HFFc6 (cell line): ENCODE data around the gene SHFL. TPM values are rescaled to one million over a fixed set of nuclear protein-coding genes. Genes with fewer than 3 reads are reported as not detected.

ENCODE experiments used
- DNase-seq: peaks from one replicate; pipeline ENCODE4 v3.0.0-alpha.2; 2018
- H3K27ac Mint-ChIP-seq: 2 replicates; pipeline ENCODE4 v1.8.0; 2020; ENCODE audit warnings: mild to moderate bottlenecking, mixed read lengths
- H3K27me3 Mint-ChIP-seq: 2 replicates; pipeline ENCODE4 v1.8.0; 2021; ENCODE audit warnings: mild to moderate bottlenecking, moderate library complexity, mixed read lengths; ENCODE audit not compliant: insufficient read depth
- H3K36me3 Mint-ChIP-seq: 2 replicates; pipeline ENCODE4 v1.8.0; 2021; ENCODE audit warnings: low read depth, mixed read lengths
- H3K4me1 Mint-ChIP-seq: 2 replicates; pipeline ENCODE4 v1.8.0; 2020; ENCODE audit warnings: low read depth, mixed read lengths
- H3K4me3 Mint-ChIP-seq: 2 replicates; pipeline ENCODE4 v1.8.0; 2020; ENCODE audit warnings: mild to moderate bottlenecking, moderate library complexity, mixed read lengths
- H3K9me3 Mint-ChIP-seq: 2 replicates; pipeline ENCODE4 v1.8.0; 2020; ENCODE audit warnings: mild to moderate bottlenecking, mixed read lengths
- CTCF ChIP-seq: fragments of 200-600 bp; sonication (generic); IDR thresholded peaks from 2 replicates; pipeline ENCODE4 v1.5.0; 2021; ENCODE audit warnings: antibody characterized with exemption, mild to moderate bottlenecking
- total RNA-seq, 6 experiments: library from RNA; stranded (reverse); fragmentation: NEBNext Ultra II Directional; extraction: Animal tissue kit (Norgen Biotek cat#: 25700); gene quantifications; 2 replicates in 1 of 6; 3 replicates in 5 of 6; pipeline ENCODE4 v1.2.3, GENCODE V29; 2021

The SHFL gene
- total RNA-seq, 6 experiments from 2014 or later = 16.9 to 26.2 (median 21.1) TPM

DNA sequence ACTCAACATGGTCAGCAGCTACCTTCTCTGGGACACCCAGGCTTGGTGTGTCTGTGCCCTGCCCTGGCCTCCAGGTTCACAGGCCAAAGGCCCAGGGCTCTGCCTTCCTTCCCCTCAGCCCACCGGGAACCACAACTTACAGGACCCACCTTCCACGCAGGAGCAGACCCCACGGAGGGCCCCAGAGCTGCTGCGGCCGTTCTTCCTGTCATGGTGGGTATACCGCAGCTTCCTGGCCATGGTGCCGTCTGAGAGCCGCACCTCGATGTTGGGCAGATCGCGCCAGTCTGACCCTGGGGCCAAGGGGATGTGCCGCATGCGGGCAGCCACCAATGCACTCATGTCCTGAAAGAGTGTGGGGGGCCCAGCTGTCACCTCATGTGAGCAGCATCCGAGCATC, 50.8 kb downstream of the SHFL start:
- H3K36me3 Mint-ChIP-seq = peaks cover 13% of the 10 kb centered on the region

DNA sequence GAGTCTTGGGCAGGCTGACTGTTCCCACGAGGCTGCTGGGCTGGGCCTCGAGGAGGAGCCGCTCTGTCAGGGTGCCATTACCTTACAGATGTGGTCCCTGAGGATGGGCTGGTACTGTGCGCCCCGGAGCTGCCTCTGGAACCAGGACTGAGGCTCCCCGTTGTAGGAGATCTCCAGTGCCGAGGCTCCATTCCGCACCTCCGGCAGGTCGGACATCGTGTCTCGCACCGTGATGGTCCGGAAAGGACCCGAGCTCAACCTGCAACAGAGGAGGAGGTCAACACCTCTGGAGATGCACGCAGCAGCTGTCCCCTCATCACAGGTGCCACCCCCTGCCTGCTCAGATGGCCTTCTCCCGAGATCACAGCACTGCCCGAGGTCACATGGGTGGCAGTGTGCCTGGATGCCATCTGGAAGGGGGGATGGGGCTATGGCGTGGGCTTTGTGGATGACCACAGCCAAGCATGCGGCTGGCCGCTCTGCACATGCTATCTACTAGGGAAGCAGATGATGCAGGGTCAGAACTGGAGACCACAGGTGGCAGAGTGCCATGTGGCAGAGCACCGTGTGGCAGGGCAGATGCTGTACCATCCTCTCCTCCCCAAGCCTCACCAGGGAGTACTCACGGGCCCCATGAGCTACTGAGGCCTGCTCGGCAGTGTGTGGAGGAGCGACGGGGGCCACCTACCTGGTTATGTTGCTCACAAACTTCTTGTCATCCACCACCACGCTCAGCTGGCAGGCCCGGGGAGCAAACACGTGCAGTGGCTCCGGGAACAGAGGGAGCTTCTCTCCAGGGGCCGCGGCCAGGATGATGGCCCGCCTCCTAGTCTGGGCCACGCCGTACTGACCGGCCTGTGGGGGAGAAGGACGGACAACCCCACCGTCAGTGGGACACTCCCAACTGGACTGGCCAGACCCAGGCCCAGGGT, 51.9 kb downstream of the SHFL start:
- DNase-seq = no peak
- no peak overlapping the region for H3K4me3 Mint-ChIP-seq
- no peaks in the 10 kb centered on the region for H3K9me3 Mint-ChIP-seq
- TF ChIP-seq CTCF = no peak
- H3K27me3 Mint-ChIP-seq = no peaks in the 10 kb centered on the region
- H3K36me3 Mint-ChIP-seq = peaks cover 10% of the 10 kb centered on the region
- peaks cover 1% of the 10 kb centered on the region for H3K4me1 Mint-ChIP-seq
- no peak overlapping the region for H3K27ac Mint-ChIP-seq

More for the DNA sequence above, 50.8 kb downstream of the SHFL start:
- Mint-ChIP-seq H3K4me3 (no peak overlapping the region), H3K27ac (no peak overlapping the region), H3K4me1 (peaks cover 8% of the 10 kb centered on the region), H3K27me3 (no peaks in the 10 kb centered on the region), H3K9me3 (no peaks in the 10 kb centered on the region)
- DNase-seq = no peak
- no peak for TF ChIP-seq CTCF

DNA sequence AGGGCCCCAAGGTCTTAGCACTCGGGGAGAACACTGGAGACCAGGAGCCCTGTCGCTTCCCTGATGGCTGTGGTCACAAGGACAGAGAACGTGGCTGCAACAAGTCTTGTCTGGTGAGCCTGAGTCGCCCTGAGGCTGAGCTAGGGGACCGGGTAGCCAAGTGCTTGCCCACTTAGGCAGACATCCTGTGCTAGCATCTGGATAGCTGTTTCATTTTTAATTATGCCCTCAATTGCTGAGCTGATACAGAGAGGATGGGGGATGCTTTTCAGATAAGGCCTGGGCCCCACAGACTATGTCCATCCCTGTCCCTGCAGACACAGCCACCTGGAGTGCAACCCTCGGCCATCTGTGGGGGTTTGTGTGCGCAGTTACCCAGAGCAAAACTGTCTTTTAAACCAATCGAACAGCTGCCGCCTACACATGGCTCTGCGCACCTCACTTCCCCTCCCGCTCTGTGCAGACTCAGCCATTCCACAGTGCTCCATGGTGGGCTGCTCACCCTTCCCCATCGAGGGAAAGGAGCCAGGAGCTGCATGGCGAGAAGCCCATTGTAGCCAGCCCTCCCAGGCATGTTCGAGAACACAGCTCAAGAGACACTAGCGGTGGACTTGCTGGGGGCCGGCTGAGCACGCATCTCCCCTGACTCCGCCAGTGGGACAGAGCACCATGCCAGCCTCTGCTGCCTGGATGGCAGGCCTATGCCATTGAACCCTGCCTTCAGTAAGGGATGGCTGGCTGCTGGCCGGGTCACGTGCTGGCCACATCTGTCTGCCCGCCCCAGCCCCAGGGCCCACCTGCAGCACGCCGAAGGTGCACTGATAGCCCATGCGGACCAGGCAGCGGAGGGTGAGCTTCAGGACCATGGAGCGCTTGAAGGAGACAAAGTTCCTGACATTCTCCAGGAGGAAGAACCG, 53.0 kb downstream of the SHFL start:
- H3K36me3 Mint-ChIP-seq = 0 out of 2 replicates have a peak, but pooled peaks cover 7% of the 10 kb centered on the region

GRCh38 chr19:10139952-10140351, 53.8 kb downstream of the SHFL start:
- H3K27me3 Mint-ChIP-seq = peaks cover 3% of the 10 kb centered on the region; the same call in 1 of the 2 replicates
- no peak for DNase-seq
- H3K27ac Mint-ChIP-seq = no peak overlapping the region
- TF ChIP-seq CTCF = no peak
- H3K4me1 Mint-ChIP-seq = no peaks in the 10 kb centered on the region
- no peak overlapping the region for H3K4me3 Mint-ChIP-seq
- H3K9me3 Mint-ChIP-seq = no peaks in the 10 kb centered on the region
- H3K36me3 Mint-ChIP-seq = 0 out of 2 replicates have a peak, but pooled peaks cover 7% of the 10 kb centered on the region

More for the DNA sequence above, 53.0 kb downstream of the SHFL start:
- H3K4me3 Mint-ChIP-seq = no peak overlapping the region
- no peaks in the 10 kb centered on the region for H3K4me1 Mint-ChIP-seq
- peaks cover 3% of the 10 kb centered on the region; the same call in 1 of the 2 replicates for H3K27me3 Mint-ChIP-seq
- no peaks in the 10 kb centered on the region for H3K9me3 Mint-ChIP-seq
- TF ChIP-seq CTCF = no peak
- peak overlapping the region; percentile 59 for H3K27ac Mint-ChIP-seq
- no peak for DNase-seq

DNA sequence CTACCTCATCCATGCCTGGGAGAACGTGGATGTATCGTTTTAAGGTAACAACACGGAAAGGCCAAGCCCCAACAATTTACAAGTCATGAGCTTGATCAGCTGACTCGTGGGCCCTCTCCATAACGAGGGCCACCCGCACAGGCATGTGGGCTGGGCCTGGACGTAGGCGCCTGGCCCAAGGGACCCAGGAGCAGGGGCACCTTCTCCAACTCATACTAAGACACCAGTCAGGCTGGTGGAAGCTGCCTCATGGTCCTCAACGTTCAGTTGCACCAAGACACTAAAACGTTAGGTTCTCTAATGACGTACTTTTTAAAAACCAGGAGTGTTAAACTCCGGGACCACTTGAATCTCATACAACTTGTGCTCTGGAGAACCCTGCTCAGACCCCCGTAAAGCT, 55.4 kb downstream of the SHFL start:
- no peak overlapping the region for H3K4me3 Mint-ChIP-seq
- DNase-seq = no peak
- no peak for TF ChIP-seq CTCF

More for the DNA sequence above, 55.4 kb downstream of the SHFL start:
- Mint-ChIP-seq H3K9me3 (no peaks in the 10 kb centered on the region), H3K4me1 (no peaks in the 10 kb centered on the region), H3K27me3 (peaks cover 3% of the 10 kb centered on the region; the same call in 1 of the 2 replicates), H3K36me3 (peaks cover 12% of the 10 kb centered on the region), H3K27ac (no peak overlapping the region)
